NCI-H1105 (cell line): ENCODE results near the gene SLC24A1.

Source experiments
- DNase-seq: peaks from one replicate; lab custom pipeline; 2025; lab: John Stamatoyannopoulos, UW

Gene SLC24A1

DNA sequence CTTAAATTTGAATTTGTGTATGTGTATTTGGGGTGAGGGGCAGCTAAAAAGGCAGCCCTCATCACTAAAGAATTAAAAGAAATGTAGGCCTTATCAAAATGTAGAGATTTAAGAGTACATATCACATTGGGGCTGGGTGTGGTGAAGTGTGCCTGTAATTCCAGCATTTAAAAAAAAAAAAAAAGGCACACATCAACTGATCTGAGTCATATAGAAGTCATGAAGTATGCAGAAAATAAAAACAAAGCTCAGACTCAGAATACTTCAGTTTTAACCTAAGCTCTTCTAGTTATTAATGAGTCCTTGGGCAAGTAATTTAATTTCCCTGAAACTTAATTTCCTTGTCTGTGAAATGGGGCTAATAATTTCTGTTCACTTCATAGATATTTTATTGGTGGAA lies 31.6 kb downstream of the SLC24A1 start:
- no peak for DNase-seq

DNA sequence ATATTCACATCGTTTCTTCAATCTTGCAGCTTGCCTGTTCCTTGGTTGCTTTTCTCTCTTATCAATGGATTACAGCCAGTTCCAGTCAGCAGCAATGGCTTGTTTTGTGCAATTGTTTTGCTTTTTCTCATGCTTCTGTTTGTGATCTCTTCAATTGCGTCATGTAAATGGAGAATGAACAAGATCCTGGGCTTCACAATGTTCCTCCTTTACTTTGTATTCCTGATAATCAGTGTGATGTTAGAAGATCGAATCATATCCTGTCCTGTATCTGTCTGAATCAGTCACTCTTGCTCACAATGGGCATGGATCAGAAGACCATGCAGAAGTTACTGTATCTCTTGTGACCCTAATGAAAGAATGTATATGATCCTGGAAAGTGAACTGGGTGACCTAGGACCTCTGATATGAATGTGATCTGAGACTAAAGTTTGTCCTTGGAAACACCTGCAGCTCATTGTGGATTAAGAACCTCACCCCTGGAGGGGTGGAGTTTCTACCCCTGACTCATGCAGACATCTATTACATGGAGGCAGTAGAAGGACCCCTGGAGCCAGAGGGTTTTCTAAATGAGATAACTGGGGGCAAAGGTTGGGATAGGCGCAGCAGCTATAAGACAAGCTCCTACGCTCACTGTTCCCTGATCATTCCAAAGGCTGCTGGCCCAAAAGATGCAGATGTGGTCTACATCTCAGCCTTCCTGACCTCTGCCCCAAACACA lies 32.2 kb downstream of the SLC24A1 start:
- no peak for DNase-seq

DNA sequence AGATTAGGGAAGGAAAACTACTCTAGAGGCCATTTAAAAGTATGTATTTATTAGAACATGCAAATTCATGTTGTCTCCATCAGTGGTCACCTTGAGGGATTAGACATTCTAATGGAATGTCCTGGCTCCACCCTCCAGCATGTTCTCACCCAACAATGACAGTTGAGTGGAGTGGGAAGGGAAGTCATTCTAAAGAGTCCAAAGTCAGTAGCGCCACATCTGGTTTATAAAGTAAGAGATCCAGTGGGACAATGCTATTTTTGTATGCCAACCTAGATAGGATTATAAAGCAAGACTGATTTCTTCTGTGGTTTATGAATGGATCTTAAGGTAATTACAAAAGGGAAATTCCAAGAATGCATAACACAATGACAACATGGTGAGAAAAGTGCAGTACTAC lies 33.3 kb downstream of the SLC24A1 start:
- DNase-seq = no peak

DNA sequence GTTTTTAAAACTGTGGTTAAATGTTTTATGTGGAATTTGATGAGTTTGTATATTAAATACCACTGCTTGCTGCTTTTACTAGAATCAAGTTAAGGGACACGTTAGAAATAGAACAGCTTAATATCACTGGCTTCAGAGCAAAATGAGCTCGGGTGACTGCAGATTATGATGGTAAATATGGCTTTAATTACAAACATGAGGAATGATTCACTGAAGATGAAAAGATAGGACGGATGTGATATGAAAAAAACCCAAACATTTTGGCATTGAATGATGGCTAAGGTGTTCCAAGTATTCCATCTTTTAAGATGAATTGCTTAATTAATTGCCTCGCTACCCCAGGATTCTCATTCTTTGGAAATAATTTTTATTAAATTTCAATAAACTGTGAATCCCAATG lies 33.7 kb downstream of the SLC24A1 start:
- DNase-seq = no peak

DNA sequence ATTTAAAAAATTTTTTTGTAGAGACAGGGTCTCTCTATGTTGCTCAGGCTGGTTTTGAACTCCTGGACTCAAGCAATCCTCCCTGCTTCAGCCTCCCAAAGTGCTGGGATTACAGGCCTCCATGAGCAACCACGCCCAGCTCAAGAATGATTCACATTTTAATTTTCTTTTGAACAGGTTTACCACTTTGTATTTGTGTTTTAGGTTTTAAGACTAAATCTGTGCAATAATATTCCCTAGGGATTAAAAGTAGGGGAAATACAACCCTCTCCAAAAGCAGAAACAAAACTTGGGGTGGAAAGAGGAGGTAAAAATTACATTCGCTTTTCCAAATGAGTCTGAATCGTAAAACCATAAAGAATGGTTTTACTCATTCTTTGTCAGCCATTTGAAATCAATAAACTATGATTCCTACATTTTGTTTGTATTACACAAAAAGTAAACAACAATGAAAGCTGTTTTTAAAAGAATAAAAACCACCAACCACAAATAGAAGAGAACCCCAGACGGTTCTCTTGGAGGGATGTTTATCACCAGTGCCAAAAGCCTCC lies 37.8 kb downstream of the SLC24A1 start:
- DNase-seq = no peak

DNA sequence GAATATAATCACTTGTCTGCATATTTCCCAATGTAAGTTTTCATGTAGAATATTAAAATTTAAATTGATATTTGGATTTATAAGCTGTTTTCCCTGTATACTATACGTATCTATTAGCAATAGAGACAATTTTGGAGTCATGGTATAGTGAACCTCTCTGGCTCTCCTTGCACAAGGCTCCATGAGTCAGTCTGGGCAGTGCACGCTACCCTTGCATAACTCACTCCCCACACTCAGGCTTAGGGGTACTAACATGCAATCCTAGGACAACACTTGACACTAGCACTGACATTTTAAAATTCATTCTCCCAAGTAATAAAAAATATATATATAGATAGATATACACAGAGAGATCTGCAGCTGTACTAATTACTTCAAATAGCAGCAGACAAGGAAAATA lies 39.2 kb downstream of the SLC24A1 start:
- DNase-seq = no peak

DNA sequence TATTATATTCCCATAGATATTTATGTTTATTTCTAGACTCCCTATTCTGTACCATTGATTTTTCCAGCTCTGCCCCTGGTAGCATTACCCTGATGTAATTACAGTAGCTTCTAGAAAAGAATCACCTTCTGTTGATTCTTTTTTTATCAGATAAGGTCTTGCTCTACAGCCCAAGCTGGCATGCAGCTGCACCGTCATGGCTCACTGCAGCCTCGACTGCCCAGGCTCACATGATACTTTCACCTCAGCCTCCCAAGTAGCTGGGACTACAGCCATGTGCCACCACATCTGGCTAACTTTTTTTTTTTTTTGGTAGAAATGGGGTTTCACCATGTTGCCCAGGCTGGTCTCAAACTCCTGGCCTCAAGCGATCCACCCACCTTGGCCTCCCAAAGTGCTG lies 41.8 kb downstream of the SLC24A1 start:
- DNase-seq = no peak

DNA sequence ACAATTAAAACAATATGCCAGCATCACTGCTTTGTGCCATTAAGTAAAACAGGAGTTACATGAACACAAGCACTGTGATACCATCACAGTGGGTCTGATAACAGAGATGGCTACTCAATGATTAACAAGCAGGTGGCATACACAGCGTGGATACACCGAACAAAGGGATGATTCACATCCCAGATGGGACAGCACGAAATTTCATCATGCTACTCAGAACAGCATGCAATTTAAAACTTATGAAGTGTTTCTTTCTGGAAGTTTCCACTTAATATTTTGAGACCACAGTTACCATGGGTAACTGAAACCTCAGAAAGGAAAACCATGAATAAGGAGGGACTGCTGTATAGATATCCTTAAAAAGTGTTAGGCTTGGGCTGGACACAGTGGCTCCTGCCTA lies 44.5 kb downstream of the SLC24A1 start:
- DNase-seq = no peak

DNA sequence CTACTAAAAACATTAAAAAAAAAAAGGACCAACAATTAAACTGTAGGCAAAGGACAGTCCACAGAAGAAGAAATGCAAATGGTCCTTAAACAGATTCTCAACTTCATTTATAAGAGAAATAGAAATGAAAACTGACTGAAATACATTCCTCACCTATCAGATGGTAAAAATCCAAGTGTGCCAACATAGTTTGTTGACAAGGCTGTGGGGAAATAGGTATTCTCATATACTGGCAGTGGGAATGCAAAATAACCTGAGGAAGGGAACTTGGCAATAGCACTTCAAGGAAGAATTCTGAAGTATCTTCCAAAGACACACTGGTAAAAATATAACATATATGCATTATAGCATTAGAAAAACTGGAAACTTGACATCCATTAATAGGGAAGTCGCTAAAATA lies 53.8 kb downstream of the SLC24A1 start:
- DNase-seq = no peak

DNA sequence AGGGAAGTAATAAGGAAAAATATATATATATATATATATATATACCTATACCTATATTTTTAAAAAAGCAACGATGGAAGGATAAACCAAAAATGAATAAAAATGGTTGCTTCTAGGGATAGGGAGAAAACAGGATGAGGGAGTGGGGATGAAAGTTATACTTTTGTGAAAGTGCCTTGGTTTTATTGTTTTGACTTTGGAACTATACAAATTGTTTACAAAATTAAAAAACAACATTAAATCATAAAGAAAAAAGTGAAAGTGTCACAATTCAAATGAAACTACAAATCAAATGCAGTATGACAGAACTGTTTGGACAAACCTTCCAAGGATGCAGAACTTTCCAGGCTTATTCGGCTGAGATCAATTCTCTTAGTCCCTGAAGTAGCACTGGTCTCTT lies 54.4 kb downstream of the SLC24A1 start:
- DNase-seq = no peak

DNA sequence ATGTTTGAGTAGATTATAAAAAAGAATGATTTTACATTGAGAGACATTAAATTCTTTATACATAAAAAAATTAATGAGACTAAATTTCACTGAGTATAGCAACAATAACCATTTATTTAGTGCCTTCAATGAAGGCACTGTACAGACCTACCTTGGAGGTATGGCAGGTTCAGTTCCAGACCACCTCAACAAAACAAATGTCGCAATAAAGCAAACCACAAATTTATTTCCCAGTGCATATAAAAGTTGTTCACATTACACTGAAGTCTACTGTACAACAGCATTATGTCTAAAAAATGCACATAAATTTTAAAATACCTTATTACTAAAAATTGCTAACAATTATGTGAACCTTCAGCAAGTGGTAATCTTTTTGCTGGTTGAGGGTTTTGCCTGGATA lies 58.8 kb downstream of the SLC24A1 start:
- DNase-seq = no peak

DNA sequence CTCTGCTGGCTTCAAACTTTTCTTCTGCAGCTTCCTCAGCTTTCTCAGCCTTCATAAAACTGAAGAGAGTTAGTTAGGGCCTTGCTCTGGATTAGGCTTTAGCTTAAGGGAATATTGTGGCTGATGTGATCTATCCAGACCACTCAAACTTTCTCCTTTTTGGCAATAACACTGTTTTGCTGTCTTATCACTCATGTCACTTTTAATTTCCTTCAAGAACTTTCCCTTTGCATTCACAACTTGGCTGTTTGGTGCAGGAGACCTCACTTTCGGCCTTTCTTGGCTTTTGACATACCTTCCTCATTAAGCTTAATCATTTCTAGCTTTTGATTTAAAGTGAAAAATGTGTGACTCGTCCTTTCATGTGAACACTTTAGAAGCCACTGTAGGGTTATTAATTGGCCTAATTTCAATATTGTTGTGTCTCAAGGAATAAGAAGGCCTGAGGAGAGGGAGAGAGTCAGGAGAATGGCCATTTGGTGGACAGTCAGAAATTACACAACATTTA lies 60.7 kb downstream of the SLC24A1 start:
- DNase-seq = no peak

DNA sequence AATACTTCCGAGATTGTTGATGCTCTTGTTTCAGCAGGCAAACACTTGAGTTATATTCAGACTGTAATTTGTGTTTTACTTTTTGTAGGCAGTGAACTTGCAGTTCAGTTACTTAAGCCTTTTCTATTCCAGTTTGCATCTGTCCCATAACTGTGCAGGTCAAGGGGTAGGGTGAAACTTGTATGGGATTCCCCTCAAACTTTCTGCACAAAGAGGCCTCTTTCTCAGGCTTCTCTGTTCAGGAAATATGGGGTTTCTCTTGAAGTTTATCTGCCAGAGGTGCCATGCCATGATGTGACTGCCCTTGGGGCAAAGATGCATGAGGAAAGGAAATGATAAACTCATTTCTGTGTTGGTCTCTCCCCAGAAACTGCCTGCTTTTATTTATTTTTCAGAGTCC lies 66.7 kb downstream of the SLC24A1 start:
- no peak for DNase-seq

DNA sequence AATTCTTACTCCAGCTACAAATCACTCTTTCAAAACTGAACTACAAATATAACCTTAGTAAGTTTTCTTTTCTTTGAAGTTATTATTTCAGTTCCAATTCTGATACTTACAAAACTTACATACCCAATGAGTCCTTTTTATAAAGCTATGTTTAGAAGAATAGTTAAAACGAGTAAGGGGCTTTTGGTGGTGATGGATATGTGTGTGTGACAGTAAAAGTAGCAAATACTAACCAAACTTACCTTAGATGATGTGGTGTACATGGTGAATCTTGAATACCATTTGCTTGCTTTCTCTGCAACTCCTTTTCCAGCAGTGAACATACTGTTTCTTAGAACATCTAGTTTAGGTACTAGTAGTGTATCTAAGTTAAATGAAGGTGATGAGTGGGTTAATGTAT lies 68.4 kb downstream of the SLC24A1 start:
- no peak for DNase-seq

DNA sequence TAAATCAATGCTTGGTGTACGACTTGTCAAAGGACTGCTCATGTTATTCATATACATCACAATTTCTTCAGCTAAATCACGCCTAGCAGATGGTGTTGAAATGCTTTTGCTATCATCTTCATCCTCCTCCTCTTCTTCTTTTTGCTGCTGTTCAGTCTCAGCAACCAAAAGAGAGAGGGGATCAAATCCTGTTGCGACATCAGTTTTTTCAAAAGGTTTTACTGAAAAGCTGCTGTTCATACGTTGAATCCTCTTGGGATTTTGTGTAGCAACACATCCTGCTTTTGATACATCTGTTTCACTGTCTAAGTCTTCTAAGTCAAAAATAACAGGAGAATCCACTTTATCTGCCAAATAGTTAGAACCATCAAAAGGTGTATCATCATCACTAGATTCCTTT lies 69.0 kb downstream of the SLC24A1 start:
- no peak for DNase-seq

DNA sequence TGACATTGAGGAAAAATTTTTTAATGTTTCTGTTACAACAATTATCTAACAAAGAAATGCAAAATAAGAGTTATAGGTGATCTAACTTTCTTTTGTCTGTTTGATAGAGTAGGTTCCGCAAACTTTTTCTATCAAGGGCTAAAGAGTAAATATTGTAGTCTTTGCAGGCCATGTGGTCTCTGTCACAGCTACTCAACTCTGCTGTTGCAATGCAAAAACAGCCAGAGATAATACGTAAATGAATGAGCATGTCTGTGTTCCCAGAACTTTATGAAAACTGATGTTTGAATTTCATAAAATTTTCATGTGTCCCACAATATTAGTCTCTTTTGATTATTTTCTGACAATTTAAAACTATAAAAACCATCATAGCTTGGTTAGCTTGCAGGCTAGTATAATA lies 73.3 kb downstream of the SLC24A1 start:
- no peak for DNase-seq
